ENCODE results near the gene IFNA14.
"Not testable (repeated sequence)": the region's sequence is repeated elsewhere in the genome, so short reads cannot be mapped to it uniquely, and the experiment has no call there.

The IFNA14 gene

DNA sequence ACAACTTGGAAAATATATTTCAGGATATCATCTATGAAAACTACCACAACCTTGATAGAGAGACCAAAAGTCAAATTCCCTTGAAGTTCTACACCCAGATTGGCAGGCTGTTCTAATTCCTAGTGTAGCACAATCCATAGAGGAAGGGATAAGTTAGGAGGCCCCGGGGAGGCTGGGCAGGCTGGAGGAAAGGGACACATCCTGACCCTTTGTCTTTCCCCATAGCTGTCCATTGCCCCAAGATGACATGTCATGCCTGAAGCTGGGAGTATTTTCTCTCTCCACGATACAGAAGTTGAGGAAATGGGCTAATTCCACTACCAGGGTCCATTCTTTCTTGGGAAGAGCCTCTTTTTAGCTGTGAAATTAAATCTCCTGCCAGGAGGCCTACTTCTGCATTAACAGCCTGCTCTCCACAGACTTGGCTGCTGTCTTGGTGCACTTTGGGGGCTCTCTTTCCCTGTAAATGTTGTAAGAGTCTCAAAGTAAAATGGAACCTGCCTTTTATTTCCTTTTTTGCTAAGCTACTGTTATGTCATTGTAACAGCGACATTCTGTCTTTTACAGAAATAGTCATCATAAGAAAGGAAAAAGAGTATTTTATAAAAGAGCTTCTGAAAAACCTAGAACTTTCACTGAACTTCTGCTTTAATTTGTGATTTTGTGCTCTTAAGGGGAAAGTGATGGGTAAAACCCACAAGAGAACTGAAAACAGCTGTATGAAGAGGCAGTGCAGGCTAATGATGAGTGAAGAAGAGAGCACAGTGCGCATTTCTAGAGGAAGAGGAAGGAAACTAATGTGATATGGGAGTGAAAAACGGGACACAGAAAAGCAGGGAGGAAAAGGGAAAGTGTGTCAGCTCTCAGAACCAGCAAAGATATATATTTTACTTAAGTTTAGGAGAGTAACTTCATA lies 26.1 kb downstream of the IFNA14 start:
- 14% methylated on average over 1 of the region's 5 CpGs; no CpG with 5 or more reads in 1 of the 2 experiments for WGBS, 2 experiments (ENCODE audit: insufficient coverage in 2 of 2)
- not testable (repeated sequence) for H3K36me3 ChIP-seq (ENCODE audit: control insufficient read depth, insufficient read depth, low read length); H3K9me3 ChIP-seq (ENCODE audit: control insufficient read depth, low read length); H3K4me3 ChIP-seq (ENCODE audit: extremely low read depth, insufficient read depth, low read length, poor library complexity, severe bottlenecking); H3K4me1 ChIP-seq (ENCODE audit: control insufficient read depth, insufficient read depth, low read length, poor library complexity, severe bottlenecking); H3K27ac ChIP-seq (ENCODE audit: low read depth, low read length, severe bottlenecking)

DNA sequence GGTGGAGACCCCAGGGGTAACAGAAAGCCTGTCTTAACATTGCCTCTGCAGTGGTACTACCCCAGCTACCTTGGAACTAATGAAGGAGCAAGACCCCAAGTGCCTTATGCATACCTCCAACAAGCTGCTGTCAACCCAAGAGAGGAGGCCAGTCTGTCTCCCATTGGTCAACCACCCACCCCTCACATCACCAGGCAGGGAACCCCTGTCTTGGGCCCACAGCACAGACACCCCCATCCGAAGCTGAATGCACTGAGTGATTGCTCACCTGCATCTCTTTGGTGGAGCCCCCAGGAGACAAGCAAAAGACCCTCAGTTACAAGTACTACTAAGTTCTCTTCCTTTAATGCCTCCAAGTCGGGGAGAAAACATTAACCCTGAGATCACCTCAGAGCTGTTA lies 27.6 kb downstream of the IFNA14 start:
- H3K4me1 ChIP-seq (ENCODE audit: control insufficient read depth, insufficient read depth, low read length, poor library complexity, severe bottlenecking); H3K27ac ChIP-seq (ENCODE audit: low read depth, low read length, severe bottlenecking); H3K36me3 ChIP-seq (ENCODE audit: control insufficient read depth, insufficient read depth, low read length); H3K9me3 ChIP-seq (ENCODE audit: control insufficient read depth, low read length); H3K4me3 ChIP-seq (ENCODE audit: extremely low read depth, insufficient read depth, low read length, poor library complexity, severe bottlenecking): not testable (repeated sequence)
- WGBS, 2 experiments (ENCODE audit: insufficient coverage in 2 of 2) = 78% methylated on average over 2 of the region's 2 CpGs; no CpG with 5 or more reads in 1 of the 2 experiments

DNA sequence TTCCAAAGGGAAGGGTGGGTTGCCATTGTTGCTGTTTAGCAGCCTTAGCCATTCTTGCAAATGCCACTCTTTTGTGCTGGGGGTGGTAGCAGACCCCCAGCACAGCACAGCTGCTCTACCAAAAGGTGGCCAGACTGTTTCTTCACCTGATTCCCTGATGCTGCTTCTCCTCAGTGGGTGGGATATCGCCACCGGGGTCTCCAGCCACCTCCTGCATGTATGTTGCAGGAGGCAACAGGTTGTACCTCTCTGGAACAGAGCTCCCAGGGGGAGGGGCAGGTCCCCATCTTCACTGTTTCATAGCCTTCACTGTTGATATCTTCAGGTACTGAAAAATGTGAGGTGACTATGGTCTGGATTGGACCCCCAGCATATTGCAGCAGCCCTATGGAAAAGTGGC lies 29.0 kb downstream of the IFNA14 start:
- WGBS, 2 experiments (ENCODE audit: insufficient coverage in 2 of 2) = 100% methylated on average over 1 of the region's 2 CpGs; no CpG with 5 or more reads in 1 of the 2 experiments
- not testable (repeated sequence) for H3K4me1 ChIP-seq (ENCODE audit: control insufficient read depth, insufficient read depth, low read length, poor library complexity, severe bottlenecking); H3K36me3 ChIP-seq (ENCODE audit: control insufficient read depth, insufficient read depth, low read length); H3K4me3 ChIP-seq (ENCODE audit: extremely low read depth, insufficient read depth, low read length, poor library complexity, severe bottlenecking); H3K27ac ChIP-seq (ENCODE audit: low read depth, low read length, severe bottlenecking); H3K9me3 ChIP-seq (ENCODE audit: control insufficient read depth, low read length)

DNA sequence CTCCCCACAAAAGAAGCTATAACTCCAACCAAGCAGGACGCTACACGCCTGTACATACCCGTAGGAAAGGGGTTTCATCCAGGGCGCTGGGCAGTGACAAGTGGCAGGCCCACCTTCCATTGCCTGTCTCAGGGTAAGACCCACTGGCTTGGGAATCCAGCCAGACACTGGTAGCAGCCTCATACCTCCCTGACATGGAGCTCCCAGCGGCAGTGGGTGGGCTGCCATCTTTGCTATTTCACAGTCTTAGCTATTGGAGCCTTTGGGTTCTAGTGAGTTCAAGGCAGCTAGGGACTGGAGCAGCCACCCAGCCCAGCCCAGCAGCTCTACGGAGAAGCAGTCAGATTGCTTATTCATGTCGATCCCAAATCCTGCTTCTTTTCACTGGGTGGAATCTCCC lies 29.5 kb downstream of the IFNA14 start:
- H3K36me3 ChIP-seq (ENCODE audit: control insufficient read depth, insufficient read depth, low read length) = no peaks in the 10 kb centered on the region
- no peak overlapping the region for H3K4me3 ChIP-seq (ENCODE audit: extremely low read depth, insufficient read depth, low read length, poor library complexity, severe bottlenecking)
- no peak overlapping the region for H3K27ac ChIP-seq (ENCODE audit: low read depth, low read length, severe bottlenecking)
- no peaks in the 10 kb centered on the region for H3K9me3 ChIP-seq (ENCODE audit: control insufficient read depth, low read length)
- H3K4me1 ChIP-seq (ENCODE audit: control insufficient read depth, insufficient read depth, low read length, poor library complexity, severe bottlenecking) = no peaks in the 10 kb centered on the region
- 90 to 95% methylated on average over 7 of the region's 7 CpGs for WGBS, 2 experiments (ENCODE audit: insufficient coverage in 2 of 2)

DNA sequence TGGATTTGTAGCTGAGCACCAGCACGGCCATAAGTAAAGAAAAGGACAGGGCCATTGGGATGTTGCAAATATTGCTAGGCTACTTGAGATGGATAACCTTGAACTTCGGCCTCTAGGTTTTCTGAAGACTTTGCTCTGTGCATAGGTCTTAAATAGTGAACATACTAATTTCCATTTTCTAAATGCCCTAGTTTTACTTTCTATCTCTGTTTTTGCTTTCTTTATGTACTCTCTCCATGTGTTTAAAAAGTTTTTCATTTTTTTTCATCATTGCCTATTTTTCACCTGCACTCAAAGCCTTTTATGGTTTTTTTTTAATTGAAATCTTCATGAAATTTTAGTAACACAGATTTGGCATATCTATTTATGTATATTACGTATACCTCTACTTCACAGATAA lies 32.8 kb downstream of the IFNA14 start, which contains the start of gene IFNA10:
Gene IFNA10 (minus strand): TSS at position 101 of the 400 bp plus-strand sequence. CDS start 46 bp downstream, at position 55.
- not testable (repeated sequence) for H3K36me3 ChIP-seq (ENCODE audit: control insufficient read depth, insufficient read depth, low read length); H3K27ac ChIP-seq (ENCODE audit: low read depth, low read length, severe bottlenecking); H3K4me3 ChIP-seq (ENCODE audit: extremely low read depth, insufficient read depth, low read length, poor library complexity, severe bottlenecking); H3K4me1 ChIP-seq (ENCODE audit: control insufficient read depth, insufficient read depth, low read length, poor library complexity, severe bottlenecking); H3K9me3 ChIP-seq (ENCODE audit: control insufficient read depth, low read length)
- WGBS, 2 experiments (ENCODE audit: insufficient coverage in 2 of 2) = no CpG with 5 or more reads among the region's 3 CpGs

DNA sequence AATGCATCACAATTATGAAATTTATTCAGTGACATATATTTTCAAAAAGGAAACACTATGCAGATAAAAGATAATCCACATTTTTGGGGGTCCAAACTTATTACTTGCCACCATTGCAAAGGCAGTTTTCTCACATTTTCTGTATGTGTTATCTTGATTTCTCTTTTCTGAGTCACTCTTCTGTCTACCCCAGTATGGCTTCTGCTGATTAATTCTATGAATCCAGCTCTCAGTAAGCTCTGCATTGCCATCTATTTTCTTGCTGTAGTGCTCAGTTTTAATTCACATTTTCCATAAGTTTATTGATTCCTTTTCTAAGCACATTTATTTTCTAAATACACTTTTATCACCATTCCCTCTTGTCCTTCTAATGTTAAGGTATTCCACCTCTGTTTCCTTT lies 34.6 kb downstream of the IFNA14 start:
- Histone ChIP-seq H3K4me3 (ENCODE audit: extremely low read depth, insufficient read depth, low read length, poor library complexity, severe bottlenecking) (no peak overlapping the region), H3K4me1 (ENCODE audit: control insufficient read depth, insufficient read depth, low read length, poor library complexity, severe bottlenecking) (no peaks in the 10 kb centered on the region), H3K27ac (ENCODE audit: low read depth, low read length, severe bottlenecking) (no peak overlapping the region), H3K36me3 (ENCODE audit: control insufficient read depth, insufficient read depth, low read length) (no peaks in the 10 kb centered on the region), H3K9me3 (ENCODE audit: control insufficient read depth, low read length) (no peaks in the 10 kb centered on the region)

DNA sequence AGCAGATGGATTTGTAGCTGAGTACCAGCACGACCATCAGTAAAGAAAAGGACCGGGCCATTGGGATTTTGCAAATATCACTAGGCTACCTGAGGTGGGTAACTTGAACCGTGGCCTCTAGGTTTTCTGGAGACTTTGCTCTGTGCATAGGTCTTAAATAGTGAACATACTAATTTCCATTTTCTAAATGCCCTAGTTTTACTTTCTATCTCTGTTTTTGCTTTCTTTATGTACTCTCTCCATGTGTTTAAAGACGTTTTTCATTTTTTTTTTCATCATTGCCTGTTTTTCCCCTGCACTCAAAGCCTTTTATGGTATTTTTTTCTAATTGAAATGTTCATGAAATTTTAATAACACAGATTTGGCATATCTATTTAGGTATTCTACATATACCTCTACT lies 37.7 kb downstream of the IFNA14 start, which contains the start of gene IFNA7:
Gene IFNA7 (minus strand): TSS at position 101 of the 400 bp plus-strand sequence. CDS start 40 bp downstream, at position 61.
- not testable (repeated sequence) for H3K36me3 ChIP-seq (ENCODE audit: control insufficient read depth, insufficient read depth, low read length)
- 79 to 83% methylated on average over 2 of the region's 4 CpGs for WGBS, 2 experiments (ENCODE audit: insufficient coverage in 2 of 2)

DNA sequence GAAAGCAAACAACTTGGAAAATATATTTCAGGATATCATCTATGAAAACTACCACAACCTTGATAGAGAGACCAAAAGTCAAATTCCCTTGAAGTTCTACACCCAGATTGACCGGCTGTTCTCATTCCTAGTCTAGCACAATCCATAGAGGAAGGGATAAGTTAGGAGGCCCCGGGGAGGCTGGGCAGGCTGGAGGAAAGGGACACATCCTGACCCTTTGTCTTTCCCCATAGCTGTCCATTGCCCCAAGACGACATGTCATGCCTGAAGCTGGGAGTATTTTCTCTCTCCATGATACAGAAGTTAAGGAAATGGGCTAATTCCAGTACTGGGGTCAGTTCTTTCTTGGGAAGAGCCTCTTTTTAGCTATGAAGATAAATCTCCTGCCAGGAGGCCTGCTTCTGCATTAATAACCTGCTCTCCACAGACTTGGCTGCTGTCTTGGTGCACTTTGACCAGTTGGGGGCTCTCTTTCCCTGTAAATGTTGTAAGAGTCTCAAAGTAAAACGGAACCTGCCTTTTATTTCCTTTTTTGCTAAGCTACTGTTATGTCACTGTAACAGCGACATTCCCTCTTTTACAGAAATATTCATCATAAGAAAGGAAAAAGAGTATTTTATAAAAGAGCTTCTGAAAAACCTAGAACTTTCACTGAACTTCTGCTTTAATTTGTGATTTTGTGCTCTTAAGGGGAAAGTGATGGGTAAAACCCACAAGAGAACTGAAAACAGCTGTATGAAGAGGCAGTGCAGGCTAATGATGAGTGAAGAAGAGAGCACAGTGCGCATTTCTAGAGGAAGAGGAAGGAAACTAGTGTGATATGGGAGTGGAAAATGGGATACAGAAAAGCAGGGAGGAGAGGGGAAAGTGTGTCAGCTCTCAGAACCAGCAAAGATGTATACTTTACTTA lies 44.7 kb downstream of the IFNA14 start:
- not testable (repeated sequence) for H3K27ac ChIP-seq (ENCODE audit: low read depth, low read length, severe bottlenecking); H3K9me3 ChIP-seq (ENCODE audit: control insufficient read depth, low read length); H3K4me1 ChIP-seq (ENCODE audit: control insufficient read depth, insufficient read depth, low read length, poor library complexity, severe bottlenecking); H3K4me3 ChIP-seq (ENCODE audit: extremely low read depth, insufficient read depth, low read length, poor library complexity, severe bottlenecking); H3K36me3 ChIP-seq (ENCODE audit: control insufficient read depth, insufficient read depth, low read length)
- 50 to 67% methylated on average over 1 of the region's 6 CpGs for WGBS, 2 experiments (ENCODE audit: insufficient coverage in 2 of 2)

More for the DNA sequence above, 37.7 kb downstream of the IFNA14 start, which contains the start of gene IFNA7:
- H3K27ac ChIP-seq (ENCODE audit: low read depth, low read length, severe bottlenecking); H3K9me3 ChIP-seq (ENCODE audit: control insufficient read depth, low read length); H3K4me3 ChIP-seq (ENCODE audit: extremely low read depth, insufficient read depth, low read length, poor library complexity, severe bottlenecking); H3K4me1 ChIP-seq (ENCODE audit: control insufficient read depth, insufficient read depth, low read length, poor library complexity, severe bottlenecking): not testable (repeated sequence)

All from mesodermal cell (in vitro differentiated cells).